ENCODE data around the gene ACTG1. TPM values are rescaled to one million over a fixed set of nuclear protein-coding genes. Genes with fewer than 3 reads are reported as not detected.

ACTG1 gene
- total and polyA plus RNA-seq, 2 of the 13 experiments (the other 11 are each of a cell fraction or from before 2014, with no cell fraction given) = 973 to 1,138 TPM

DNA sequence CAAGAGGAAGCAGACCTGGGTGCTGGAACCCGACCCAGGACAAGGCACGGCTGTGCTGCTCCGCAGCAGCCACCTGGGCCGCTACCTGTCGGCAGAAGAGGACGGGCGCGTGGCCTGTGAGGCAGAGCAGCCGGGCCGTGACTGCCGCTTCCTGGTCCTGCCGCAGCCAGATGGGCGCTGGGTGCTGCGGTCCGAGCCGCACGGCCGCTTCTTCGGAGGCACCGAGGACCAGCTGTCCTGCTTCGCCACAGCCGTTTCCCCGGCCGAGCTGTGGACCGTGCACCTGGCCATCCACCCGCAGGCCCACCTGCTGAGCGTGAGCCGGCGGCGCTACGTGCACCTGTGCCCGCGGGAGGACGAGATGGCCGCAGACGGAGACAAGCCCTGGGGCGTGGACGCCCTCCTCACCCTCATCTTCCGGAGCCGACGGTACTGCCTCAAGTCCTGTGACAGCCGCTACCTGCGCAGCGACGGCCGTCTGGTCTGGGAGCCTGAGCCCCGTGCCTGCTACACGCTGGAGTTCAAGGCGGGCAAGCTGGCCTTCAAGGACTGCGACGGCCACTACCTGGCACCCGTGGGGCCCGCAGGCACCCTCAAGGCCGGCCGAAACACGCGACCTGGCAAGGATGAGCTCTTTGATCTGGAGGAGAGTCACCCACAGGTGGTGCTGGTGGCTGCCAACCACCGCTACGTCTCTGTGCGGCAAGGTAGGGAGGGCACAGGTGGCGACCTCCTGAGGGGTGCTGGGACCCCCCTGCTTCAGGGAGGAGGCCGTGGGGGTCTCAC is 16.2 kb upstream of the ACTG1 start (continued):
- TF ChIP-seq, protein P1, sequence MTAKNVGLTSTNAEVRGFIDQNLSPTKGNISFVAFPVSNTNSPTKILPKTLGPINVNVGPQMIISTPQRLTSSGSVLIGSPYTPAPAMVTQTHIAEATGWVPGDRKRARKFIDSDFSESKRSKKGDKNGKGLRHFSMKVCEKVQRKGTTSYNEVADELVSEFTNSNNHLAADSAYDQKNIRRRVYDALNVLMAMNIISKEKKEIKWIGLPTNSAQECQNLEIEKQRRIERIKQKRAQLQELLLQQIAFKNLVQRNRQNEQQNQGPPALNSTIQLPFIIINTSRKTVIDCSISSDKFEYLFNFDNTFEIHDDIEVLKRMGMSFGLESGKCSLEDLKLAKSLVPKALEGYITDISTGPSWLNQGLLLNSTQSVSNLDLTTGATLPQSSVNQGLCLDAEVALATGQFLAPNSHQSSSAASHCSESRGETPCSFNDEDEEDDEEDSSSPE (CRISPR knock-in tag; IDR thresholded peaks at IDR 0.05) = no peak
- TF ChIP-seq ZNF343 (CRISPR knock-in tag; IDR thresholded peaks at IDR 0.05) = 0 out of 2 replicates have a peak, but pooled peaks have one; percentile 44
- 0 out of 2 replicates have a peak, but pooled peaks have one; percentile 33 for TF ChIP-seq ZMYM2 (CRISPR knock-in tag; IDR thresholded peaks at IDR 0.05)
- 0 out of 2 replicates have a peak, but pooled peaks have one; percentile 17 for TF ChIP-seq ZNF788 (CRISPR knock-in tag; IDR thresholded peaks at IDR 0.05; ENCODE audit: borderline replicate concordance)
- TF ChIP-seq, protein P2, sequence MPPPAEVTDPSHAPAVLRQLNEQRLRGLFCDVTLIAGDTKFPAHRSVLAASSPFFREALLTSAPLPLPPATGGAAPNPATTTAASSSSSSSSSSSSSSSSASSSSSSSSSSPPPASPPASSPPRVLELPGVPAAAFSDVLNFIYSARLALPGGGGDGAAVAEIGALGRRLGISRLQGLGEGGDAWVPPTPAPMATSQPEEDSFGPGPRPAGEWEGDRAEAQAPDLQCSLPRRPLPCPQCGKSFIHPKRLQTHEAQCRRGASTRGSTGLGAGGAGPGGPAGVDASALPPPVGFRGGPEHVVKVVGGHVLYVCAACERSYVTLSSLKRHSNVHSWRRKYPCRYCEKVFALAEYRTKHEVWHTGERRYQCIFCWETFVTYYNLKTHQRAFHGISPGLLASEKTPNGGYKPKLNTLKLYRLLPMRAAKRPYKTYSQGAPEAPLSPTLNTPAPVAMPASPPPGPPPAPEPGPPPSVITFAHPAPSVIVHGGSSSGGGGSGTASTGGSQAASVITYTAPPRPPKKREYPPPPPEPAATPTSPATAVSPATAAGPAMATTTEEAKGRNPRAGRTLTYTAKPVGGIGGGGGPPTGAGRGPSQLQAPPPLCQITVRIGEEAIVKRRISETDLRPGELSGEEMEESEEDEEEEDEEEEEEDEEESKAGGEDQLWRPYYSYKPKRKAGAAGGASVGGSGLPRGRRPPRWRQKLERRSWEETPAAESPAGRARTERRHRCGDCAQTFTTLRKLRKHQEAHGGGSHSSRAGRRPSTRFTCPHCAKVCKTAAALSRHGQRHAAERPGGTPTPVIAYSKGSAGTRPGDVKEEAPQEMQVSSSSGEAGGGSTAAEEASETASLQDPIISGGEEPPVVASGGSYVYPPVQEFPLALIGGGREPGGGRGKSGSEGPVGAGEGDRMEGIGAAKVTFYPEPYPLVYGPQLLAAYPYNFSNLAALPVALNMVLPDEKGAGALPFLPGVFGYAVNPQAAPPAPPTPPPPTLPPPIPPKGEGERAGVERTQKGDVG (CRISPR knock-in tag; IDR thresholded peaks at IDR 0.05; ENCODE audit: borderline replicate concordance) = 0 out of 2 replicates have a peak, but pooled peaks have one; percentile 28
- TF ChIP-seq ZNF720 (CRISPR knock-in tag; IDR thresholded peaks at IDR 0.05) = no peak
- peak; percentile 61; the same call in 1 of the 2 replicates for TF ChIP-seq ZFP41 (CRISPR knock-in tag; IDR thresholded peaks at IDR 0.05; ENCODE audit: borderline replicate concordance)
- TF ChIP-seq ZFY (CRISPR knock-in tag; IDR thresholded peaks at IDR 0.05) = 0 out of 2 replicates have a peak, but pooled peaks have one; percentile 1
- TF ChIP-seq ZNF777 (CRISPR knock-in tag; IDR thresholded peaks at IDR 0.05) = peak; percentile 63; the same call in 1 of the 2 replicates
- peak; percentile 84; the same call in 1 of the 2 replicates for TF ChIP-seq NFIB (CRISPR knock-in tag; IDR thresholded peaks at IDR 0.05; ENCODE audit: borderline replicate concordance)
- TF ChIP-seq MLLT10 (CRISPR knock-in tag; IDR thresholded peaks at IDR 0.05) = no peak
- TF ChIP-seq, protein P3, sequence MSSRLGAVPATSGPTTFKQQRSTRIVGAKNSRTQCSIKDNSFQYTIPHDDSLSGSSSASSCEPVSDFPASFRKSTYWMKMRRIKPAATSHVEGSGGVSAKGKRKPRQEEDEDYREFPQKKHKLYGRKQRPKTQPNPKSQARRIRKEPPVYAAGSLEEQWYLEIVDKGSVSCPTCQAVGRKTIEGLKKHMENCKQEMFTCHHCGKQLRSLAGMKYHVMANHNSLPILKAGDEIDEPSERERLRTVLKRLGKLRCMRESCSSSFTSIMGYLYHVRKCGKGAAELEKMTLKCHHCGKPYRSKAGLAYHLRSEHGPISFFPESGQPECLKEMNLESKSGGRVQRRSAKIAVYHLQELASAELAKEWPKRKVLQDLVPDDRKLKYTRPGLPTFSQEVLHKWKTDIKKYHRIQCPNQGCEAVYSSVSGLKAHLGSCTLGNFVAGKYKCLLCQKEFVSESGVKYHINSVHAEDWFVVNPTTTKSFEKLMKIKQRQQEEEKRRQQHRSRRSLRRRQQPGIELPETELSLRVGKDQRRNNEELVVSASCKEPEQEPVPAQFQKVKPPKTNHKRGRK (CRISPR knock-in tag; IDR thresholded peaks at IDR 0.05) = no peak
- no peak for TF ChIP-seq DMAP1 (CRISPR knock-in tag; IDR thresholded peaks at IDR 0.05)
- TF ChIP-seq, protein P4, sequence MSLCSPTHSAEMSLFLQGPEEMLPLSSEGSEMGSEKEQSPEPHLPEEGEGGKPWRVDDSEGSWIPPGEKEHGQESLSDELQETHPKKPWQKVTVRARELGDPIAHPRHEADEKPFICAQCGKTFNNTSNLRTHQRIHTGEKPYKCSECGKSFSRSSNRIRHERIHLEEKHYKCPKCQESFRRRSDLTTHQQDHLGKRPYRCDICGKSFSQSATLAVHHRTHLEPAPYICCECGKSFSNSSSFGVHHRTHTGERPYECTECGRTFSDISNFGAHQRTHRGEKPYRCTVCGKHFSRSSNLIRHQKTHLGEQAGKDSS (CRISPR knock-in tag; IDR thresholded peaks at IDR 0.05; ENCODE audit: borderline replicate concordance, low read depth) = peak; percentile 31; the same call in 1 of the 2 replicates
- no peak for TF ChIP-seq EHMT2 (IDR thresholded peaks at IDR 0.05; ENCODE audit: borderline replicate concordance, low read depth, low read length)
- TF ChIP-seq SOX13 (IDR thresholded peaks at IDR 0.05) = no peak
- TF ChIP-seq SOX13 (CRISPR knock-in tag; conservative IDR thresholded peaks at IDR 0.05 in 1 of 2, IDR thresholded peaks at IDR 0.05 in 1 of 2) = no peak
- TF ChIP-seq, protein P5, sequence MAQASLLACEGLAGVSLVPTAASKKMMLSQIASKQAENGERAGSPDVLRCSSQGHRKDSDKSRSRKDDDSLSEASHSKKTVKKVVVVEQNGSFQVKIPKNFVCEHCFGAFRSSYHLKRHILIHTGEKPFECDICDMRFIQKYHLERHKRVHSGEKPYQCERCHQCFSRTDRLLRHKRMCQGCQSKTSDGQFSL (CRISPR knock-in tag; IDR thresholded peaks at IDR 0.05) = 0 out of 2 replicates have a peak, but pooled peaks have one; percentile 27
- TF ChIP-seq MIXL1 (CRISPR knock-in tag; IDR thresholded peaks at IDR 0.05) = no peak
- TF ChIP-seq SP2 (CRISPR knock-in tag; IDR thresholded peaks at IDR 0.05) = no peak
